ACC112 (cell line): ENCODE results near the gene PTH2R.
"Not testable (repeated sequence)": the region's sequence is repeated elsewhere in the genome, so short reads cannot be mapped to it uniquely, and the experiment has no call there.

Experiments
- H2AFZ ChIP-seq: fragments of 200-600 bp; sonication (generic); one replicate; pipeline ENCODE4 v1.6.0; 2017; ENCODE audit warnings: antibody characterized with exemption, low read length; ENCODE audit not compliant: unreplicated experiment
- H3K27ac ChIP-seq: fragments of 200-600 bp; sonication (generic); 2 replicates; pipeline ENCODE4 v1.5.1; 2014; ENCODE audit warnings: low read depth, mild to moderate bottlenecking, antibody characterized with exemption, low read length, moderate library complexity
- H3K27me3 ChIP-seq: fragments of 200-600 bp; sonication (generic); 2 replicates; pipeline ENCODE4 v1.6.1; 2014; ENCODE audit warnings: mild to moderate bottlenecking, antibody characterized with exemption, low read length, moderate library complexity, mixed read lengths; ENCODE audit not compliant: insufficient read depth
- H3K36me3 ChIP-seq: fragments of 200-600 bp; sonication (generic); 2 replicates; pipeline ENCODE4 v1.6.1; 2016; ENCODE audit warnings: mild to moderate bottlenecking, antibody characterized with exemption, low read length, moderate library complexity, mixed read lengths; ENCODE audit not compliant: insufficient read depth
- H3K4me1 ChIP-seq: fragments of 200-600 bp; sonication (generic); one replicate; pipeline ENCODE4 v1.6.1; 2016; ENCODE audit warnings: low read length, mixed read lengths; ENCODE audit not compliant: insufficient read depth, unreplicated experiment, control insufficient read depth
- H3K4me3 ChIP-seq: fragments of 200-600 bp; sonication (generic); 2 replicates; pipeline ENCODE4 v1.5.1; 2014; ENCODE audit warnings: mild to moderate bottlenecking, low read depth, low read length
- H3K79me2 ChIP-seq: fragments of 200-600 bp; sonication (generic); one replicate; pipeline ENCODE4 v1.6.0; 2016; ENCODE audit warnings: low read length; ENCODE audit not compliant: control insufficient read depth, unreplicated experiment, insufficient read depth

The PTH2R gene

GRCh38 chr2:208454861-208455260 lies 48.3 kb downstream of the PTH2R start:
- no peak overlapping the region for H3K4me3 ChIP-seq
- H2AFZ ChIP-seq, result no peak overlapping the region
- no peaks in the 10 kb centered on the region for H3K36me3 ChIP-seq
- peaks cover 28% of the 10 kb centered on the region for H3K27me3 ChIP-seq
- H3K79me2 ChIP-seq, result no peaks in the 10 kb centered on the region
- no peak overlapping the region for H3K27ac ChIP-seq
- H3K4me1 ChIP-seq, result no peaks in the 10 kb centered on the region

GRCh38 chr2:208463721-208464120 lies 57.1 kb downstream of the PTH2R start:
- no peaks in the 10 kb centered on the region for H3K79me2 ChIP-seq
- peaks cover 28% of the 10 kb centered on the region for H3K27me3 ChIP-seq
- no peaks in the 10 kb centered on the region for H3K4me1 ChIP-seq
- H2AFZ ChIP-seq, result no peak overlapping the region
- H3K27ac ChIP-seq, result no peak overlapping the region
- no peak overlapping the region for H3K4me3 ChIP-seq
- no peaks in the 10 kb centered on the region for H3K36me3 ChIP-seq

- Histone ChIP-seq H3K79me2 (no peaks in the 10 kb centered on the region), H3K4me1 (no peaks in the 10 kb centered on the region), H3K27me3 (peaks cover 29% of the 10 kb centered on the region), H3K4me3 (no peak overlapping the region), H3K27ac (no peak overlapping the region), H2AFZ (no peak overlapping the region), H3K36me3 (no peaks in the 10 kb centered on the region)
Observed at GRCh38 chr2:208464205-208464604, 57.6 kb downstream of the PTH2R start.

GRCh38 chr2:208466151-208466919 lies 59.7 kb downstream of the PTH2R start:
- Histone ChIP-seq H3K4me3 (no peak overlapping the region), H3K4me1 (no peaks in the 10 kb centered on the region), H3K36me3 (no peaks in the 10 kb centered on the region), H3K79me2 (no peaks in the 10 kb centered on the region), H3K27ac (no peak overlapping the region), H3K27me3 (peaks cover 33% of the 10 kb centered on the region), H2AFZ (no peak overlapping the region)

GRCh38 chr2:208466920-208467298 lies 60.3 kb downstream of the PTH2R start:
- Histone ChIP-seq H2AFZ (no peak overlapping the region), H3K36me3 (no peaks in the 10 kb centered on the region), H3K27me3 (peaks cover 33% of the 10 kb centered on the region), H3K4me1 (no peaks in the 10 kb centered on the region), H3K79me2 (no peaks in the 10 kb centered on the region), H3K27ac (no peak overlapping the region), H3K4me3 (no peak overlapping the region)

GRCh38 chr2:208467564-208467963 lies 61.0 kb downstream of the PTH2R start:
- Histone ChIP-seq H3K79me2 (no peaks in the 10 kb centered on the region), H3K4me3 (no peak overlapping the region), H3K36me3 (no peaks in the 10 kb centered on the region), H3K4me1 (no peaks in the 10 kb centered on the region), H2AFZ (no peak overlapping the region), H3K27ac (no peak overlapping the region), H3K27me3 (peaks cover 33% of the 10 kb centered on the region)

GRCh38 chr2:208477741-208478140 lies 71.1 kb downstream of the PTH2R start:
- Histone ChIP-seq H2AFZ (no peak overlapping the region), H3K4me3 (no peak overlapping the region), H3K4me1 (no peaks in the 10 kb centered on the region), H3K27ac (no peak overlapping the region), H3K27me3 (no peaks in the 10 kb centered on the region), H3K36me3 (no peaks in the 10 kb centered on the region), H3K79me2 (no peaks in the 10 kb centered on the region)

- Histone ChIP-seq H3K27me3 (no peaks in the 10 kb centered on the region), H3K27ac (no peak overlapping the region), H2AFZ (no peak overlapping the region), H3K79me2 (no peaks in the 10 kb centered on the region), H3K4me3 (no peak overlapping the region), H3K36me3 (no peaks in the 10 kb centered on the region), H3K4me1 (no peaks in the 10 kb centered on the region)
Observed at GRCh38 chr2:208479342-208479741, 72.8 kb downstream of the PTH2R start.

- not testable (repeated sequence) for H3K79me2 ChIP-seq, H3K27ac ChIP-seq, H3K4me3 ChIP-seq, H3K27me3 ChIP-seq, H3K4me1 ChIP-seq, H3K36me3 ChIP-seq, H2AFZ ChIP-seq
Observed at GRCh38 chr2:208481945-208482344, 75.4 kb downstream of the PTH2R start.

GRCh38 chr2:208482453-208483015 lies 75.9 kb downstream of the PTH2R start:
- H2AFZ ChIP-seq, H3K4me3 ChIP-seq, H3K79me2 ChIP-seq, H3K4me1 ChIP-seq, H3K27ac ChIP-seq, H3K36me3 ChIP-seq, H3K27me3 ChIP-seq: not testable (repeated sequence)

GRCh38 chr2:208485390-208485789 lies 78.8 kb downstream of the PTH2R start:
- Histone ChIP-seq H3K4me3 (no peak overlapping the region), H3K79me2 (no peaks in the 10 kb centered on the region), H3K36me3 (no peaks in the 10 kb centered on the region), H2AFZ (no peak overlapping the region), H3K27me3 (no peaks in the 10 kb centered on the region), H3K4me1 (no peaks in the 10 kb centered on the region), H3K27ac (no peak overlapping the region)
